ENCODE data around the gene TPST2.
"Not testable (repeated sequence)": the region's sequence is repeated elsewhere in the genome, so short reads cannot be mapped to it uniquely, and the experiment has no call there.

Gene TPST2

GRCh38 chr22:26535603-26535908, 54.4 kb downstream of the TPST2 start:
- Histone ChIP-seq H3K4me3 (ENCODE audit: low read depth, low read length) (no peak overlapping the region), H2AFZ (no peak overlapping the region), H3K36me3 (ENCODE audit: control insufficient read depth, insufficient read depth, low read length) (no peaks in the 10 kb centered on the region), H3K27ac (no peak overlapping the region), H3K9ac (no peak overlapping the region), H3K4me2 (ENCODE audit: low read length) (no peak overlapping the region), H3K4me1 (no peaks in the 10 kb centered on the region), H3K79me2 (no peaks in the 10 kb centered on the region), H3K9me3 (ENCODE audit: control insufficient read depth, low read length) (no peaks in the 10 kb centered on the region), H3K27me3 (ENCODE audit: control insufficient read depth, insufficient read depth, low read length) (no peaks in the 10 kb centered on the region)
- no peak for TF ChIP-seq CTCF (IDR thresholded peaks at IDR 0.05)

- H3K9ac ChIP-seq, result no peak overlapping the region
- H3K36me3 ChIP-seq (ENCODE audit: control insufficient read depth, insufficient read depth, low read length), result no peaks in the 10 kb centered on the region
- no peak overlapping the region for H3K4me3 ChIP-seq (ENCODE audit: low read depth, low read length)
- no peaks in the 10 kb centered on the region for H3K79me2 ChIP-seq
- H3K27ac ChIP-seq, result no peak overlapping the region
- no peaks in the 10 kb centered on the region for H3K4me1 ChIP-seq
- no peak overlapping the region for H2AFZ ChIP-seq
- H3K4me2 ChIP-seq (ENCODE audit: low read length), result no peak overlapping the region
- H3K9me3 ChIP-seq (ENCODE audit: control insufficient read depth, low read length), result no peaks in the 10 kb centered on the region
- TF ChIP-seq CTCF (IDR thresholded peaks at IDR 0.05), result no peak
- no peaks in the 10 kb centered on the region for H3K27me3 ChIP-seq (ENCODE audit: control insufficient read depth, insufficient read depth, low read length)
Observed at GRCh38 chr22:26534874-26535602, 54.9 kb downstream of the TPST2 start.

GRCh38 chr22:26534171-26534855, 55.6 kb downstream of the TPST2 start:
- Histone ChIP-seq H3K4me1 (no peaks in the 10 kb centered on the region), H3K9ac (no peak overlapping the region), H3K36me3 (ENCODE audit: control insufficient read depth, insufficient read depth, low read length) (no peaks in the 10 kb centered on the region), H3K79me2 (no peaks in the 10 kb centered on the region), H3K27ac (no peak overlapping the region), H3K9me3 (ENCODE audit: control insufficient read depth, low read length) (no peaks in the 10 kb centered on the region), H2AFZ (no peak overlapping the region), H3K27me3 (ENCODE audit: control insufficient read depth, insufficient read depth, low read length) (no peaks in the 10 kb centered on the region), H3K4me2 (ENCODE audit: low read length) (no peak overlapping the region), H3K4me3 (ENCODE audit: low read depth, low read length) (no peak overlapping the region)
- no peak for TF ChIP-seq CTCF (IDR thresholded peaks at IDR 0.05)

- H3K79me2 ChIP-seq, result no peaks in the 10 kb centered on the region
- no peak for TF ChIP-seq CTCF (IDR thresholded peaks at IDR 0.05)
- H3K4me3 ChIP-seq (ENCODE audit: low read depth, low read length), result no peak overlapping the region
- no peaks in the 10 kb centered on the region for H3K27me3 ChIP-seq (ENCODE audit: control insufficient read depth, insufficient read depth, low read length)
- H3K27ac ChIP-seq, result no peak overlapping the region
- H3K36me3 ChIP-seq (ENCODE audit: control insufficient read depth, insufficient read depth, low read length), result no peaks in the 10 kb centered on the region
- H3K4me2 ChIP-seq (ENCODE audit: low read length), result no peak overlapping the region
- H3K9me3 ChIP-seq (ENCODE audit: control insufficient read depth, low read length), result no peaks in the 10 kb centered on the region
- no peak overlapping the region for H2AFZ ChIP-seq
- H3K4me1 ChIP-seq, result no peaks in the 10 kb centered on the region
- H3K9ac ChIP-seq, result no peak overlapping the region
Observed at GRCh38 chr22:26529345-26529744, 60.6 kb downstream of the TPST2 start.

- not testable (repeated sequence) for H3K9ac ChIP-seq; H3K36me3 ChIP-seq (ENCODE audit: control insufficient read depth, insufficient read depth, low read length); H3K27ac ChIP-seq
Observed at GRCh38 chr22:26528518-26528917, 61.4 kb downstream of the TPST2 start.

More at GRCh38 chr22:26528518-26528917, 61.4 kb downstream of the TPST2 start:
- H3K27me3 ChIP-seq (ENCODE audit: control insufficient read depth, insufficient read depth, low read length); H3K4me2 ChIP-seq (ENCODE audit: low read length); H3K4me3 ChIP-seq (ENCODE audit: low read depth, low read length); H3K9me3 ChIP-seq (ENCODE audit: control insufficient read depth, low read length); H3K4me1 ChIP-seq; H2AFZ ChIP-seq; H3K79me2 ChIP-seq: not testable (repeated sequence)

All from parathyroid adenoma (tissue), 2 donors.